ENCODE results near the gene ARHGEF4.

The ARHGEF4 gene

DNA sequence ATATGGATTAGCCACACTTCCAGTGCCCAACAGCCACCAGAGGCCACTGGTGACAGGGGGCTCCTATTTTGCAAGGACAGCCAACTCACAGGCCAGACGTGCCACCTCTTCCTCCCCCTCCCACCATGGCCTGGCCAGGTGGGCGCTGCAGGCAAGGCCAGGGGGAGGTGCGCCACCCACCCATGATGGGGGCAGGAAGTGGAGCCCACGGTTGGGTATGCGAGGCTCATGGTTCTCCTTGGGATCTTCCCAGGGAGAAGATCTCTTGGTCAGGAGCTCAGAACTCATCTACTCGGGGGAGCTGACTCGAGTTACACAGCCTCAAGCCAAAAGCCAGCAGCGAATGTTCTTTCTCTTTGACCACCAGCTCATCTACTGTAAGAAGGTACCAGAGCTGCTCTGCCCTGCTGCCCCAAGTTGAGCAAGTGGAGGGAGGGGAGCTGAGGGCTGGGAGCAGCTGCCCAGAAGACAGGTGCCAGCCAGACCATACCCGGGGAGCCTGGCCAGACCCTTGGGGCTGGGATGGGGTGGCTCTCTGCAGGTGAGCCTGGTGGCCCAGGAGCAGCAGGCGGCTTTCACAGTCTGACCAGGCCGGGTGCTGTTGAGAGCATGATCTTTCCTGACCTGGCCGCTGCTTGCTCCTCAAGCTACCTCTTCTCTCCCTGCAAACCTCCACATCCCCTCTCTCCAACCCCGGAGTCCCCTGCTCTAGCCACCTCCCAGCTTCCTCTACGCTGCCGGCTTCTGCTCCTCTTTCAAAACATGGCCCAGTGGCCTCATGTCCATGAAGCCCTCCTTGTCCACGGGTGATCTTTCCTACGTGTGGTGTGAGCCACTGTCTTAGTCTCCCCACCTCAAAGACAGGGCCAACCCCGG lies 206.7 kb downstream of the ARHGEF4 start:
- H3K9ac ChIP-seq (ENCODE audit: low read depth, low read length) = no peak overlapping the region
- no peaks in the 10 kb centered on the region for H3K4me1 ChIP-seq (ENCODE audit: control insufficient read depth, insufficient read depth, low read length)
- no peak overlapping the region for H3K4me3 ChIP-seq (ENCODE audit: low read depth, low read length)
- no peaks in the 10 kb centered on the region for H3K9me3 ChIP-seq (ENCODE audit: control insufficient read depth, insufficient read depth, low read length)
- H3K36me3 ChIP-seq (ENCODE audit: control insufficient read depth, insufficient read depth, low read length) = peaks cover 15% of the 10 kb centered on the region
- no peaks in the 10 kb centered on the region for H3K27me3 ChIP-seq (ENCODE audit: control insufficient read depth, insufficient read depth, low read length)

DNA sequence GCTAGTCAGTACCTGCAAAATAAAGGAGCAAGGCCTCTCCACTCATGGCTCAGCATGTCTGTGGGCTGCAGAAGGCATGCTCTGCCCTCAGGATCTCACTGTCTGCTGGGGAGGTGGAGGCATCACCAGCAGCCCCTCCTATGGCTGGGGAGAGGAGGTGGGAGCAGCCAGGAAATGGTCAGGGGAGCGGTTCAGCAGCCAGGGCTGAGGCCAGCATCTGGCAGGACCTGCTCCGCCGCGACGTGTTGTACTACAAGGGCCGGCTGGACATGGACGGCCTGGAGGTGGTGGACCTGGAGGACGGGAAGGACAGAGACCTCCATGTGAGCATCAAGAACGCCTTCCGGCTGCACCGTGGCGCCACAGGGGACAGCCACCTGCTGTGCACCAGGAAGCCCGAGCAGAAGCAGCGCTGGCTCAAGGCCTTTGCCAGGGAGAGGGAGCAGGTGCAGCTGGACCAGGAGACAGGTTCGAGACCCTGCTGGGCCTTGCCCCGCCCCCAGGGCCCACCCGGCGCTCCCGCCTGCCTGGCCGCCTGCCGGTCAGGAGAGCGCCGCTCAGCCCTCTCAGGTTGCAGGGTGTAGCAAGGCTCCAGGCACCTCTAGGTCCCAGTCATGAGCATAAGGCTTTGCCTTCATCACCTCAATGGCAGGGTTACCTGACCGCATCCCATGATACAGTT lies 207.5 kb downstream of the ARHGEF4 start:
- peaks cover 20% of the 10 kb centered on the region for H3K36me3 ChIP-seq (ENCODE audit: control insufficient read depth, insufficient read depth, low read length)
- no peak overlapping the region for H3K4me3 ChIP-seq (ENCODE audit: low read depth, low read length)
- no peaks in the 10 kb centered on the region for H3K9me3 ChIP-seq (ENCODE audit: control insufficient read depth, insufficient read depth, low read length)
- no peak overlapping the region for H3K9ac ChIP-seq (ENCODE audit: low read depth, low read length)
- no peaks in the 10 kb centered on the region for H3K4me1 ChIP-seq (ENCODE audit: control insufficient read depth, insufficient read depth, low read length)
- no peaks in the 10 kb centered on the region for H3K27me3 ChIP-seq (ENCODE audit: control insufficient read depth, insufficient read depth, low read length)

DNA sequence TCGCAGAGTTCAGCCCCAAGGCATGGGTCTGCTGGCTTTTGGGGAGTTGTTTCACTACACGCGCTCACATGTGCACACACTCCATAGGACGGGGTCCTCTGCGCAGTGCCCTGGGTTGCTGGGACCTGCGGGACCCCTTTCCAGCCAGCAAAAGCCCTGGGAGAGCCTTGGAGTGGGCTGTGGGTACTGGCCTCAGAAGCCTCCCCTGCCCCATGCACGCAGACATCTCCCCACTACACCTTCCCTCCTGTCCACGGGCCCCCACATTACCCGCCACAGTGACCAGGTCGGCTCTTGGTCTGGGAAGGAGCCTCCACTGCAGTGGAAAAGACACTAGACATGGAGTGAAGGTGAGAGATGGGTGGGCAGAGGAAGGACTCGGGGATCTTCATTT lies 208.0 kb downstream of the ARHGEF4 start:
- peaks cover 20% of the 10 kb centered on the region for H3K36me3 ChIP-seq (ENCODE audit: control insufficient read depth, insufficient read depth, low read length)
- no peaks in the 10 kb centered on the region for H3K27me3 ChIP-seq (ENCODE audit: control insufficient read depth, insufficient read depth, low read length)
- no peaks in the 10 kb centered on the region for H3K9me3 ChIP-seq (ENCODE audit: control insufficient read depth, insufficient read depth, low read length)
- no peak overlapping the region for H3K9ac ChIP-seq (ENCODE audit: low read depth, low read length)
- H3K4me1 ChIP-seq (ENCODE audit: control insufficient read depth, insufficient read depth, low read length) = no peaks in the 10 kb centered on the region
- H3K4me3 ChIP-seq (ENCODE audit: low read depth, low read length) = no peak overlapping the region

DNA sequence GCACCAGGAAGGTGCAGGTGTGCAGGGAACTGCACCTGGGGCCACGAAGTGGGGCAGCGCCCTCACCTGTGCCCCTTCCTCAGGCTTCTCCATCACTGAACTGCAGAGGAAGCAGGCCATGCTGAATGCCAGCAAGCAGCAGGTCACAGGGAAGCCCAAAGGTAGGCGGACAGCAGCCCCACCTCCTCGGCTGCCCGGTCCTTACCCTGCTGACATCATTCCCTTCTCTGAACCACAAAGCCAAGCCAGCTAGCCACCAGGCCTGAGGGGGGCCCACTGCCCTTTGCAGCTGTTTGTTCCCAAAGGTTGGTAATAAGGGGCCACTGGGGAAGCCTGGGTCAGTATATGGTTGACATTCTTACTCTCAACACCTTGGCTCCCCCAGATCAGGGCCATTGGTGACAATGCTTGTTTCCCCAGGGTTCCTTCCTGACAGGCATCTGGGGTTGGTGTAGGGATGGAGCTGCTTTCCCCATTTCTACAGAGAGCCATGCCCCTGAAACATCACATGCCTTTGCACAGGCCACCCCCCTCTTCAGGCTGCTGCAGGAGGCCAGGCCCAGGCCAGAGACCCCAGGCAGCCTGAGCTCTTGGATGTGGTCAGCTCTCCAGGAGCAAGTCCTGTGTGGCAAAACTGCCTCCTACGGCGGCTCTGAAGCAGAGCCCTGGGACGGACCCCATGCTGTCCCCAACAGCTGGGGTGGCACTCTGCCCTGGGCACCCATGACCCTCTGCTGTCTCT lies 208.7 kb downstream of the ARHGEF4 start:
- Histone ChIP-seq H3K27me3 (ENCODE audit: control insufficient read depth, insufficient read depth, low read length) (no peaks in the 10 kb centered on the region), H3K4me3 (ENCODE audit: low read depth, low read length) (no peak overlapping the region), H3K9ac (ENCODE audit: low read depth, low read length) (no peak overlapping the region), H3K4me1 (ENCODE audit: control insufficient read depth, insufficient read depth, low read length) (no peaks in the 10 kb centered on the region), H3K36me3 (ENCODE audit: control insufficient read depth, insufficient read depth, low read length) (peaks cover 24% of the 10 kb centered on the region), H3K9me3 (ENCODE audit: control insufficient read depth, insufficient read depth, low read length) (no peaks in the 10 kb centered on the region)

DNA sequence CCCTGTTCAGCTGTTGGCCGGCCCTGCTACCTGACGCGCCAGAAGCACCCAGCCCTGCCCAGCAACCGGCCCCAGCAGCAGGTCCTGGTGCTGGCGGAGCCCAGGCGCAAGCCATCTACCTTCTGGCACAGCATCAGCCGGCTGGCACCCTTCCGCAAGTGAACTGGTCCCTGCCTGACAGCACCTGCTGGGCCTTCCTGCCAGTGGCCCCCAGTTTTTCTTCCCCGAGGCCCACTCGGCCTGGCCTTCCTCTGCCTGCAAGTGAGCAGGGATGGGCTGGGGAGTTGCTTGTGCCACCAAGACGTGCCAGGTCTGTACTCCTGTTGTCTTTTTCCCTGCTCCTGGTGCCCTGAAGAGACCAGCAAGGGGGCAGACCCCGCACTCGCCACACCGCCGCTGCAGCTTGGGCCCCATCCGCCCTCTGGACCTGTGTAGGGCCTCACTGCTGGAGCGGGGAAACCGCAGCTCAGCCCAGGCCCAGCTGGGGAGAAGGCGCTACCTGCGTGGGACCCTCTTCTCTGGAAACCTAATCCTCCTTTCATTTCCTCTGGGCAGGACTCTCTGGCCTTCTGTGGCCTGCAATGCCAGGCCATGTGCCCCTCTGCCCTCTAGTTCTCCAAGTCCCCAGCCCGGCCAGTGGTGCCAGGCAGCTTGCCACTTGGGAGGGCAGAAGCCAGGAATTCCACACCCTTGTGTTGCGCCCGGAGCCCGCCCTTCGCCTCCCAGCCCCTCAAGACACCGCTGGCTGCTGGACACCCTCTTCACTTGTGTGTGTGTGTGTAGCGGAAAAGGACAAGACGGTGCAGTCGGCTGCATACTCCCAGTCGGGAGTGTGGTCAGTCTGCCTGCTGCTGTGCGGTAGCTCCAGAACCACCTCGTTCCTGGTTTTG lies 209.6 kb downstream of the ARHGEF4 start:
- H3K9ac ChIP-seq (ENCODE audit: low read depth, low read length) = no peak overlapping the region
- no peaks in the 10 kb centered on the region for H3K27me3 ChIP-seq (ENCODE audit: control insufficient read depth, insufficient read depth, low read length)
- no peaks in the 10 kb centered on the region for H3K4me1 ChIP-seq (ENCODE audit: control insufficient read depth, insufficient read depth, low read length)
- H3K9me3 ChIP-seq (ENCODE audit: control insufficient read depth, insufficient read depth, low read length) = no peaks in the 10 kb centered on the region
- H3K36me3 ChIP-seq (ENCODE audit: control insufficient read depth, insufficient read depth, low read length) = peaks cover 28% of the 10 kb centered on the region
- no peak overlapping the region for H3K4me3 ChIP-seq (ENCODE audit: low read depth, low read length)

DNA sequence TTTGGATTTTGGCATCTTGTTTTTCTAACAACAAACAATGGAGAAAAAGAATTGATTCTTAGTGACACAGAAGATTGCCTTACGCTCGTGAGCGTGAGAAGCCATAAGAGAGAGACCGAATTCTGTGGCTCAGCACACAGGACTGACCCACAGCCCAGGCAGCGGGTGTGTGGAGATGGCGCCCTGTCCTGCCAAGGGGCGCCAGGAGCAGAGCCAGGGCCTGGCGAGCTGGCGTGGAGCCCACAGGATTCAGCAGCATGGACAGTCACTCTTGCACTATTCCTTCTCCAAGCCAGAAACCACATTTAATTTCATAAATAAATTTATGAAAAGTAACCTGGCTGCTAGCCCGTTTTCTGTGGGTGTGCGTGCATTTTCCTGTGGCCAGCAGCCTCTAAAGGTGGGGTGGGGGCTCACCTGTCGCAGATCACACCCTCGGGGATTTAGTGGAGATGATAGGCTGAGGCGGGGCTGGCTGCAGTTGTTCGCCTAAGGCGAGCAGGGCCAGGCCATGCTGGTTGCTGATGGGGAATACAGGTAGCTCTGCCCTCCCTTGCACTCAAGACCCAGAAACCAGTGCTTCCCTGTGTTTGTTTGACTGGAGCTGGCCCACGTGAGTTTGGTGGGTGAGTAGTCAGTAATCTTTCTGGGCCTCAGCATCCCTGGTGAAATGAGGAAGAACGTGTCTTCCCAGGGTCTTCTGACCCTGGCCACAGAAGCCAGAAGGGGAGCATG lies 210.4 kb downstream of the ARHGEF4 start:
- peaks cover 30% of the 10 kb centered on the region for H3K36me3 ChIP-seq (ENCODE audit: control insufficient read depth, insufficient read depth, low read length)
- no peaks in the 10 kb centered on the region for H3K27me3 ChIP-seq (ENCODE audit: control insufficient read depth, insufficient read depth, low read length)
- H3K9me3 ChIP-seq (ENCODE audit: control insufficient read depth, insufficient read depth, low read length) = no peaks in the 10 kb centered on the region
- no peak overlapping the region for H3K4me3 ChIP-seq (ENCODE audit: low read depth, low read length)
- no peaks in the 10 kb centered on the region for H3K4me1 ChIP-seq (ENCODE audit: control insufficient read depth, insufficient read depth, low read length)
- no peak overlapping the region for H3K9ac ChIP-seq (ENCODE audit: low read depth, low read length)

DNA sequence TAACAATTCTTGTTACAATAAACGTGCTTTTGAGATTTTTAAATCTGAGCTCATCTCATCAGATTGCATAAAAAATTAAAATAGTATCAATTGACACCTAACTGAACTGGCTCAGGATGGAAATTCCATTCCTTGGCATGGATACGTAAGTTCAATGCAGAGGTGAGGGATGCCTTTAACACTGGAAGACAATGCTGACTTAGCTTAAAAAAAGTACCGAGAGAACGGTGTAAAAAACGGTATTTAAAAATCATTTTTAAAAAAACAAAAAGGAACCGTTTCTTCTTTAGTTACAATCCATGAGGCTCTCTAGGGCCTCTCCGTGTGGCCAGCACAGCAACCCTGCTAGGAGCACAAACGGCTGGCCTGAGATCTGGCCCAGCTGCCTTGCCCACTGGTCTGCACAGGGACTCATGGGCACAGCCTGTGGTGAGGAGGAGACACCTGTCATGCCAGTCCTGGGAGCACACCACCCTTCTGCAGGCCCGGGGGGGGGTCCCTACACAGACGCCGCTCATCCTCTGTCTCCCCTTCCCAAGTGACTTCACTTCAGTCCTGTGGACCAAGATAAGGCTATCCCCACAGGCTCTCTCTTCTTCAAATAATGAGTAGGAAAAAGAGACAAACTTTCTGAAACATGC lies 211.3 kb downstream of the ARHGEF4 start:
- H3K4me3 ChIP-seq (ENCODE audit: low read depth, low read length) = no peak overlapping the region
- peaks cover 36% of the 10 kb centered on the region for H3K36me3 ChIP-seq (ENCODE audit: control insufficient read depth, insufficient read depth, low read length)
- H3K4me1 ChIP-seq (ENCODE audit: control insufficient read depth, insufficient read depth, low read length) = no peaks in the 10 kb centered on the region
- H3K27me3 ChIP-seq (ENCODE audit: control insufficient read depth, insufficient read depth, low read length) = no peaks in the 10 kb centered on the region
- H3K9me3 ChIP-seq (ENCODE audit: control insufficient read depth, insufficient read depth, low read length) = no peaks in the 10 kb centered on the region
- H3K9ac ChIP-seq (ENCODE audit: low read depth, low read length) = no peak overlapping the region

DNA sequence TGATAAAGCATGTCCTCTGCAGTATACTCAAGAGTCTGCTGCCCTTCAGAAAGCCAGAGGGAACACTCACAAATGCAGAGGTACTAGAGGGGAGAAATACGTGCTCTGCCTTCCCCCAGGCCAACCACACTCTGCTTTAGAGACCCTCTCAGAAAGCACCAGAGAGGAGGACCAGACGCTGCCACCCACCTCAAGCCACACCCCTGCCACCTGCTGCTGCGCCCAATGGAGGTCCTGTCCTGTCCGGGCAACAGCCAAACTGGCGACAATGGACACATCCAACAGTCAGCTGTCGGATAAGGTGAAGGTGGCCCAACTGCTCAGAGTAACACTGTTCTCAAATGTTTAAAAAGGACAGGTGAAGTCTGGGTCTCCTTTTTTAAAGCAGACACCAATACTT lies 211.9 kb downstream of the ARHGEF4 start:
- Histone ChIP-seq H3K36me3 (ENCODE audit: control insufficient read depth, insufficient read depth, low read length) (peaks cover 42% of the 10 kb centered on the region), H3K4me1 (ENCODE audit: control insufficient read depth, insufficient read depth, low read length) (no peaks in the 10 kb centered on the region), H3K9ac (ENCODE audit: low read depth, low read length) (no peak overlapping the region), H3K9me3 (ENCODE audit: control insufficient read depth, insufficient read depth, low read length) (no peaks in the 10 kb centered on the region), H3K4me3 (ENCODE audit: low read depth, low read length) (no peak overlapping the region), H3K27me3 (ENCODE audit: control insufficient read depth, insufficient read depth, low read length) (no peaks in the 10 kb centered on the region)

DNA sequence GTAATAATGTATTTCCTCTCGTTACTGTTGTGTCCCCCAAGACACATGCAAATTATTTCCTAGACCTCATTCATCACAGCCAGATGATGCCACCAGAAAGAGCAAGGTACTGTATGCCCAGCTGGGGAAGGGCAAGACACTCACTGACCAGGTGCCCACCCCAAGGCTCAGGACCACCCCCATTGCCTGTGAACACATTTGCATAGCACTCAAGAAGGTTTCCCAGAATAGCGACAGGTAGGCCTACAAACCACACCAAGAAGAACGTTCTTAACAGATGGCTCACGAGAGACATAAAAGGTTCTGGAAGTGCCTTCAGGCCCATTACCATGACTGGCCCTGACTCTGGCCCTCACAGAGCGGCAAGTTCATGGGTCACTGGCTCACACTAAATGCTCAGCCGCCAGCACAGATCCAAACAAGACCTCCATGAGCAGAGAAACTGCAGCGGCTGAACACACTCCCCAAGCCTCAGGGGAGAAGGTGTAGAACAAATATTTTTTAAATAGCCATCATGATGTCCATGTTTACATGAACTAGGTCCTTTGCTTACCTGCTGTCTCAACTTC lies 212.5 kb downstream of the ARHGEF4 start:
- no peak overlapping the region for H3K9ac ChIP-seq (ENCODE audit: low read depth, low read length)
- H3K27me3 ChIP-seq (ENCODE audit: control insufficient read depth, insufficient read depth, low read length) = no peaks in the 10 kb centered on the region
- H3K4me1 ChIP-seq (ENCODE audit: control insufficient read depth, insufficient read depth, low read length) = no peaks in the 10 kb centered on the region
- no peak overlapping the region for H3K4me3 ChIP-seq (ENCODE audit: low read depth, low read length)
- H3K9me3 ChIP-seq (ENCODE audit: control insufficient read depth, insufficient read depth, low read length) = no peaks in the 10 kb centered on the region
- peaks cover 45% of the 10 kb centered on the region for H3K36me3 ChIP-seq (ENCODE audit: control insufficient read depth, insufficient read depth, low read length)

DNA sequence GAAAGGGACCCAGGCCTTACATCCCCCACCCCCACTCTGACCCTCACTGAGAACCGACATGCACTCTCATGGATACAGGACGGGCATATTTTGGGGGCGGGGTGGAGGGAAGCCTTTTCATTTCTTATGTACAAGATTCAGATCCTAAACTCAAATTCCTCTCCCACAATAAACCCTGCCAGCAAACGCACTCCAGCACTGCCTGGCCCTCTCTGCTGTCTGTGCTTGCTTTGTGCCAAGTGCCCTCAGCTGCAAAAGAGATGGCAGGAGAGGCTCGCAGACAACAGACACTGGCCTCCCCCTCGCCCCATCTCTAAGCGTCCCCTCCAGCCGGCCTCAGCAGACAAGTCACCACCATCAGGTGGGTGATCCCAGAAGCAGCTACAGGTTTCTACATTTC lies 214.2 kb downstream of the ARHGEF4 start:
- H3K27me3 ChIP-seq (ENCODE audit: control insufficient read depth, insufficient read depth, low read length) = no peaks in the 10 kb centered on the region
- H3K9ac ChIP-seq (ENCODE audit: low read depth, low read length) = no peak overlapping the region
- H3K9me3 ChIP-seq (ENCODE audit: control insufficient read depth, insufficient read depth, low read length) = no peaks in the 10 kb centered on the region
- peaks cover 51% of the 10 kb centered on the region for H3K36me3 ChIP-seq (ENCODE audit: control insufficient read depth, insufficient read depth, low read length)
- no peaks in the 10 kb centered on the region for H3K4me1 ChIP-seq (ENCODE audit: control insufficient read depth, insufficient read depth, low read length)
- no peak overlapping the region for H3K4me3 ChIP-seq (ENCODE audit: low read depth, low read length)

Data from iPS-15b (cell line).